Caco-2 (cell line): ENCODE measurements around the gene POLD1. TPM values are rescaled to one million over a fixed set of nuclear protein-coding genes. Genes with fewer than 3 reads are reported as not detected.
"Not testable (repeated sequence)": the region's sequence is repeated elsewhere in the genome, so short reads cannot be mapped to it uniquely, and the experiment has no call there.

Experiments
- Bru-seq: library from RNA; stranded (reverse); fragments of 400-500 nt; gene quantifications from one replicate; lab custom pipeline; 2021; lab: Mats Ljungman, UMichigan
- BruChase-seq, 2 experiments: library from RNA; stranded (reverse); fragments of 400-500 nt; gene quantifications; one replicate each; lab custom pipeline; 2021; lab: Mats Ljungman, UMichigan
- BruUV-seq: library from RNA; stranded (reverse); fragments of 400-500 nt; replicated peaks from 2 replicates; lab custom pipeline; 2021; lab: Mats Ljungman, UMichigan
- CTCF ChIA-PET: fragments of 300-600 bp; sonication (Branson Sonifier 250); formaldehyde crosslinking; loops from one replicate; lab custom pipeline; 2022; ENCODE audit warnings: antibody characterized with exemption; lab: Charles Lee
- POLR2A ChIA-PET: fragments of 300-600 bp; sonication (Branson Sonifier 250); formaldehyde crosslinking; loops from one replicate; lab custom pipeline; 2022; ENCODE audit warnings: antibody characterized with exemption; lab: Charles Lee
- DNase-seq, 2 experiments: peaks; one replicate each; pipeline versions ENCODE4 v3.0.0 to v3.0.0-alpha.2; 2020 to 2022
- H3K27me3 ChIP-seq: replicated peaks from 2 replicates; pipeline ENCODE4 v1.6.0; 2011; ENCODE audit warnings: low read length; ENCODE audit not compliant: control insufficient read depth, insufficient read depth
- H3K36me3 ChIP-seq: 2 replicates; pipeline ENCODE4 v1.5.1; 2011; ENCODE audit warnings: low read length; ENCODE audit not compliant: control insufficient read depth, insufficient read depth
- H3K4me1 ChIP-seq: fragments of 250-450 bp; sonication (Bioruptor Pico); 2 replicates; pipeline ENCODE4 v1.5.1; 2020; ENCODE audit warnings: mild to moderate bottlenecking
- H3K4me3 ChIP-seq: 2 replicates; pipeline ENCODE4 v1.5.1; 2011; ENCODE audit warnings: low read depth, mild to moderate bottlenecking, control low read depth, low read length
- H3K9me3 ChIP-seq: fragments of 250-450 bp; sonication (Bioruptor Pico); 2 replicates; pipeline ENCODE4 v1.5.1; 2020; ENCODE audit warnings: mild to moderate bottlenecking, moderate library complexity
- H3K27ac Mint-ChIP-seq: one replicate; pipeline ENCODE4 v1.8.0; 2022; ENCODE audit warnings: mixed read lengths; ENCODE audit not compliant: unreplicated experiment
- H3K27me3 Mint-ChIP-seq: one replicate; pipeline ENCODE4 v1.8.0; 2022; ENCODE audit warnings: mixed read lengths; ENCODE audit not compliant: insufficient read depth, unreplicated experiment
- H3K36me3 Mint-ChIP-seq: one replicate; pipeline ENCODE4 v1.8.0; 2022; ENCODE audit warnings: mild to moderate bottlenecking, mixed read lengths; ENCODE audit not compliant: insufficient read depth, unreplicated experiment
- H3K4me1 Mint-ChIP-seq: one replicate; pipeline ENCODE4 v1.8.0; 2022; ENCODE audit warnings: low read depth, mixed read lengths; ENCODE audit not compliant: unreplicated experiment
- H3K4me3 Mint-ChIP-seq: one replicate; pipeline ENCODE4 v1.8.0; 2022; ENCODE audit warnings: mild to moderate bottlenecking, moderate library complexity, mixed read lengths; ENCODE audit not compliant: unreplicated experiment
- H3K9me3 Mint-ChIP-seq: one replicate; pipeline ENCODE4 v1.8.0; 2022; ENCODE audit warnings: mixed read lengths; ENCODE audit not compliant: unreplicated experiment
- CTCF ChIP-seq, 2 experiments: fragments of 200-600 bp in 1 of 2; IDR thresholded peaks; 1 replicate in 1 of 2; 2 replicates in 1 of 2; pipeline versions ENCODE4 v1.5.1 to v1.8.0; 2011 to 2022; ENCODE audit warnings: antibody characterized with exemption in 1 of 2, control low read depth in 1 of 2, inconsistent platforms in 1 of 2, low read depth in 1 of 2, low read length in 1 of 2, mild to moderate bottlenecking in 1 of 2, moderate library complexity in 1 of 2; ENCODE audit not compliant: insufficient read depth in 1 of 2, severe bottlenecking in 1 of 2, unreplicated experiment in 1 of 2
- intact Hi-C: fragments of 100-400 bp; cut with micrococcal nuclease; formaldehyde crosslinking; loops from one replicate; pipeline ENCODE4 v1.10.0; 2022; ENCODE audit not compliant: unreplicated experiment
- long read RNA-seq: library from polyadenylated mRNA; stranded (forward); transcript quantifications from one replicate; pipeline ENCODE4 v2.0.0, GENCODE V29; 2022
- total RNA-seq: library from RNA; stranded (reverse); gene quantifications from 2 replicates; pipeline ENCODE4 v1.2.3, GENCODE V29; 2022

POLD1 gene
- 128 TPM in 2 replicates for total RNA-seq
- Bru-seq, nascent RNA: percentile 67 among the genes with signal in this experiment
- percentile 68 among the genes with signal in this experiment for BruChase-seq, experiment 1, labeled RNA remaining after a 2-hour chase
- percentile 75 among the genes with signal in this experiment for BruChase-seq, experiment 2, labeled RNA remaining after a 6-hour chase
- long read RNA-seq, transcript POLD1-206 (3 exons, 412 nt): minor isoform, 5 of 117 reads
- long read RNA-seq, transcript POLD1-201 (27 exons, 3,444 nt): major isoform, 48 of 117 reads
- long read RNA-seq, partial matches to known transcripts: 29 of 117 reads
- long read RNA-seq, other reads (novel, unspliced or antisense): 26 of 117 reads

DNA sequence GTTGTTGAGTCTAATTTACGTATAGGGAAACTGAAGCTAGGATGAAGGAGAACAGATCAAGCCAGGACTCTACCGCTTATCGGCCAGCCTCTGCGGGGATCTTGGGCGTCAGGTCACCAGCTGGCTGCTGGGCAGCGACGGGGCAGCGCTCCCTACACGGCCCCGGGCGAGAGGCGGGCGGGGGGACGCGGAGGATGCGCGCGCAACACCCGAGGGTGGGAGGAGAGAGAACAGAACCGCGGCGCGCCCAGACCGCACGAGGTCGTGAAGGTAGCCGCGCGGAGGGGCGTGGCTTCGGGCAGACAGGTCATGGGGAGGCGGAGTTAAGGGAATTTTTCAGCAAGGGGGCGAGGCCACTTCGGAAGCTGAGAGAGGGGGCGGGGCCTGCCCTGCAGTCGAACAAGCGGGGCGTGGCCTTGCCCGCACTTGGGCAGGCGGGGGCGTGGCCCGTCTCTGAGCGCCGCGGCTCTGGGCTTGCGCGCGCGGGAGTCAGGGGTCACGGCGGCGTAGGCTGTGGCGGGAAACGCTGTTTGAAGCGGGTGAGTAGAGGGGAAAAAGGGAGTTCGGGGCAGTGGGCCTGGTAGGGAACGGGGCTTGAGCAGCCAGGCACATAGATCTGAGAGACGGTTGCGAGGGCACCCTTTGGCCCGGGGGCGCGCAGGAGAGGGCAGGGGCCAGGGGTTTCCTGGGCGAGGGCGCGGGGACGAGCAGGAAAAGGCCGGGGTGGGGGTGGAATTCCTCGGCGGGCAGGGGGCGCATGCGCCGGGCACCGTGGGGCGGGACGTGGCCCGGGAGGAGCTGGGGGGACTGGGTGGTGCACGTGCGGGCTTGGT lies at the start of gene POLD1:
TSS of gene POLD1 (plus strand) at position 496 of the 833 bp plus-strand sequence. CDS start 14,505 bp downstream, outside the sequence.
- peaks cover 10% of the 10 kb centered on the region for H3K4me1 Mint-ChIP-seq
- peak within 1 kb of the TSS; percentile 91 for H3K27ac Mint-ChIP-seq
- no peaks in the 10 kb centered on the region; the same call in 1 of the 2 replicates for H3K36me3 ChIP-seq
- no peaks in the 10 kb centered on the region for H3K27me3 Mint-ChIP-seq
- H3K4me1 ChIP-seq: peaks cover 6% of the 10 kb centered on the region; the same call in 1 of the 2 replicates
- intact Hi-C loops: loop anchor here (1.0 kb wide), 1 partner anchor 8 kb away; the partner anchor contains the start of gene NR1H2
- peak within 1 kb of the TSS; percentile 86 for H3K4me3 Mint-ChIP-seq
- DNase-seq: peak; percentile 99 to 100
- peak within 1 kb of the TSS; percentile 72 for H3K4me3 ChIP-seq
- H3K36me3 Mint-ChIP-seq: peaks cover 49% of the 10 kb centered on the region
- H3K9me3 ChIP-seq: no peaks in the 10 kb centered on the region
- CTCF ChIA-PET: interaction anchor here (0.6 to 2.1 kb wide), 7 partner anchors 10 to 317 kb away, joined by 3 to 20 read pairs (median 6); no protein-coding TSS in a partner anchor
- POLR2A ChIA-PET: interaction anchor here (0.6 to 2.0 kb wide), 7 partner anchors 8 to 421 kb away, joined by 3 to 18 read pairs (median 3); partner anchors contain the start of gene NR1H2
- H3K9me3 Mint-ChIP-seq: no peaks in the 10 kb centered on the region
- no peak for TF ChIP-seq CTCF (IDR thresholded peaks at IDR 0.05; ENCODE audit: insufficient read depth in 1 of 2, low read depth in 1 of 2, low read length in 1 of 2, severe bottlenecking in 1 of 2, unreplicated experiment in 1 of 2)
- BruUV-seq: no TSS peak
- H3K27me3 ChIP-seq: no peaks in the 10 kb centered on the region

DNA sequence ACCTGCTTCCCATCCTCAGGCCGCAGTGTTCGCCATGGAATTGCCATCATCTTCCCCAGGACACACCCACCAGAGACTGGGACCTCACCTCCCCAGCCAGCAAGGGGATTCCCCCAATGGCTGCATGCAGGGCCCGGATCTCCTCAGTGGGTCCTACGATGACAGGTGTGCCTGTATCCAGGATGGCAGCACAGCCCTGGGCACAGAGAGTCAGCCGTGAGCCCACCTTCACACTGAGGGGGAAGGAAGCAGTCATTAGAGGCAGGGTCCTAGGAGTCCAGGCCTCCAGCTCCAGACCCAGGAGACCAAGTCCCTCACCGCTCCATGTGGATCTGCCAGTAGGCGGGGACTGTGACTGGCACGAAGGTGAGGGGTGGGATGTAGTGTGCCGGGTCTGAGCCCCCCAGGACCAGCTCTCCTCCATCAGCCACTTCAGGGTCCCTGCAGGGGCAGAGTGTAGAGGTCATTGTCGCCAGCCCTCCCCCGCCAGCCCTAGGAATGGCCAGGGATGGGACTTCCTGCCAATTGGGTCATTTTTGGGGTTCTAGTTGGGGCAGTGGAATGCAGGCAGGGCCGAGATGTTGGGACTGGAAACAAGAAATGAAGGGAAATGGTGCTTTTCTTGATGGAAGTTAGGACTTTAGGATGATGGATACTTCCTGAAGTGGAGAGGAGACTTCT lies 49.3 kb upstream of the POLD1 start:
- Mint-ChIP-seq H3K27ac (peak overlapping the region; percentile 100), H3K4me1 (peaks cover 37% of the 10 kb centered on the region), H3K9me3 (peaks cover 7% of the 10 kb centered on the region), H3K4me3 (peak overlapping the region; percentile 99), H3K27me3 (no peaks in the 10 kb centered on the region), H3K36me3 (peaks cover 40% of the 10 kb centered on the region)
- POLR2A ChIA-PET: interaction anchor here (1.9 kb wide), 1 partner anchor 22 kb away, joined by 8 read pairs; no protein-coding TSS in a partner anchor
- Histone ChIP-seq H3K27me3 (no peaks in the 10 kb centered on the region), H3K4me3 (no peak overlapping the region), H3K4me1 (peaks cover 13% of the 10 kb centered on the region), H3K36me3 (no peaks in the 10 kb centered on the region), H3K9me3 (no peaks in the 10 kb centered on the region)
- TF ChIP-seq CTCF (IDR thresholded peaks at IDR 0.05; ENCODE audit: insufficient read depth in 1 of 2, low read depth in 1 of 2, low read length in 1 of 2, severe bottlenecking in 1 of 2, unreplicated experiment in 1 of 2): no peak
- peak in 1 of 2 experiments; percentile 39 for DNase-seq
- intact Hi-C loops: no loop called here
- BruUV-seq: no TSS peak
- CTCF ChIA-PET: interaction anchor here (0.5 to 2.0 kb wide), 3 partner anchors 22 to 222 kb away, joined by 3 to 9 read pairs (median 6); partner anchors contain the start of gene JOSD2

DNA sequence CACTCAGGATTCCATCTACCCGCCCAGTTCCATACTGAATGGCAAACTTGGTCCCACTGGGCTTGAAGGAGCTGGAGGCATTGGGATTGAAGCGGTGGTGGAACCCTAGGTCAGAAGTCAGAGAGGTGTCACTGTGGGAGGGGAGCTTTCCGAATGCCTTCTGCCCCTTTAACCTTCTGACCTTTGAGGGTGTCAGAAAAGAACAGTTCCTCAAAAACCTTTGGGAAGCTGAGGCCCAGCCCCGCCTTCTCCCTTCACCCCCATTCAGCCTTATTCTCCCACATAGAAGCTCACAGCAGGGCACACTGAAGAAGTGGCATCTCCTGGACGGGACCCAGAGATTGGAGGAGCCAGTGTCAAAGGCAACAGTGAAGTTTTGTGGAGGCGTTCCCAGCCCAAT lies 47.1 kb upstream of the POLD1 start:
- BruUV-seq, H3K4me1 ChIP-seq, intact Hi-C loops, H3K27ac Mint-ChIP-seq, H3K27me3 ChIP-seq, DNase-seq, H3K36me3 ChIP-seq, H3K9me3 ChIP-seq, CTCF ChIA-PET, H3K4me3 Mint-ChIP-seq, H3K9me3 Mint-ChIP-seq, H3K27me3 Mint-ChIP-seq, H3K4me3 ChIP-seq, POLR2A ChIA-PET: not testable (repeated sequence)
- Mint-ChIP-seq H3K4me1 (peaks cover 18% of the 10 kb centered on the region), H3K36me3 (peaks cover 27% of the 10 kb centered on the region)
